T1000 (cell line): ENCODE data around the gene SYT12.
A peak's percentile ranks its signal among the peaks of the same experiment; 100 is the strongest.

Experiments used
- DNase-seq: peaks from one replicate; lab custom pipeline; 2025; ENCODE audit warnings: mixed read lengths; lab: John Stamatoyannopoulos, UW

Gene SYT12

GRCh38 chr11:67055812-67056211 is 32.9 kb downstream of the SYT12 start:
- no peak for DNase-seq

GRCh38 chr11:67056267-67057204 is 33.6 kb downstream of the SYT12 start, which contains the start of gene RHOD:
TSS of gene RHOD (plus strand) at chr11:67056847. CDS start at chr11:67056903, 56 bp downstream.
- no peak for DNase-seq

GRCh38 chr11:67057205-67057672 is 34.3 kb downstream of the SYT12 start:
- no peak for DNase-seq

GRCh38 chr11:67058506-67058905 is 35.6 kb downstream of the SYT12 start:
- DNase-seq, result no peak

GRCh38 chr11:67059671-67060070 is 36.7 kb downstream of the SYT12 start:
- no peak for DNase-seq

- DNase-seq, result peak; percentile 44
Measured at GRCh38 chr11:67060111-67060522, 37.2 kb downstream of the SYT12 start.

- DNase-seq, result no peak
Measured at GRCh38 chr11:67062526-67063373, 39.8 kb downstream of the SYT12 start.

GRCh38 chr11:67066333-67066709 is 43.4 kb downstream of the SYT12 start:
- DNase-seq, result no peak

GRCh38 chr11:67071420-67072284 is 48.7 kb downstream of the SYT12 start:
- no peak for DNase-seq

- no peak for DNase-seq
Measured at GRCh38 chr11:67072295-67072694, 49.4 kb downstream of the SYT12 start.

GRCh38 chr11:67073908-67074307 is 51.0 kb downstream of the SYT12 start:
- DNase-seq, result no peak

- DNase-seq, result no peak
Measured at GRCh38 chr11:67076202-67076601, 53.3 kb downstream of the SYT12 start.

- DNase-seq, result no peak
Measured at GRCh38 chr11:67079065-67079705, 56.3 kb downstream of the SYT12 start.

- DNase-seq, result no peak
Measured at GRCh38 chr11:67082071-67082791, 59.3 kb downstream of the SYT12 start.

- DNase-seq, result no peak
Measured at GRCh38 chr11:67083786-67084366, 60.9 kb downstream of the SYT12 start.

GRCh38 chr11:67085617-67086016 is 62.7 kb downstream of the SYT12 start:
- DNase-seq, result no peak

GRCh38 chr11:67090717-67091116 is 67.8 kb downstream of the SYT12 start:
- no peak for DNase-seq

- DNase-seq, result no peak
Measured at GRCh38 chr11:67095214-67095507, 72.2 kb downstream of the SYT12 start.

- no peak for DNase-seq
Measured at GRCh38 chr11:67098799-67099429, 76.0 kb downstream of the SYT12 start.

- DNase-seq, result no peak
Measured at GRCh38 chr11:67099831-67100324, 76.9 kb downstream of the SYT12 start.
